Ammon's horn (tissue), 1 donor: ENCODE results near the gene ZNF775.

Experiments
- DNase-seq: peaks from one replicate; pipeline ENCODE4 v3.0.0-alpha.2; 2016; ENCODE audit warnings: low spot score

Gene ZNF775

GRCh38 chr7:150378853-150379440 lies at the start of gene ZNF775:
TSS of gene ZNF775 (plus strand) at chr7:150379330. CDS start at chr7:150388471, 9,141 bp downstream.
- DNase-seq, result peak; percentile 94

- peak; percentile 64 for DNase-seq
Measured at GRCh38 chr7:150329331-150330120, 49.6 kb upstream of the ZNF775 start.

GRCh38 chr7:150330211-150330885 lies 48.8 kb upstream of the ZNF775 start:
- no peak for DNase-seq

GRCh38 chr7:150332852-150333635 lies 46.1 kb upstream of the ZNF775 start:
- no peak for DNase-seq

- DNase-seq, result no peak
Measured at GRCh38 chr7:150333659-150334058, 45.5 kb upstream of the ZNF775 start.

GRCh38 chr7:150334108-150334507 lies 45.0 kb upstream of the ZNF775 start:
- no peak for DNase-seq

- no peak for DNase-seq
Measured at GRCh38 chr7:150335108-150335773, 43.9 kb upstream of the ZNF775 start.

GRCh38 chr7:150335774-150336112 lies 43.4 kb upstream of the ZNF775 start:
- no peak for DNase-seq

GRCh38 chr7:150336746-150337145 lies 42.4 kb upstream of the ZNF775 start:
- no peak for DNase-seq

GRCh38 chr7:150337179-150337578 lies 42.0 kb upstream of the ZNF775 start:
- no peak for DNase-seq

GRCh38 chr7:150337659-150338081 lies 41.5 kb upstream of the ZNF775 start:
- no peak for DNase-seq

- no peak for DNase-seq
Measured at GRCh38 chr7:150338166-150338829, 40.8 kb upstream of the ZNF775 start.

- DNase-seq, result no peak
Measured at GRCh38 chr7:150339409-150339809, 39.7 kb upstream of the ZNF775 start.

GRCh38 chr7:150340024-150340749 lies 38.9 kb upstream of the ZNF775 start:
- no peak for DNase-seq

- DNase-seq, result no peak
Measured at GRCh38 chr7:150340875-150341262, 38.3 kb upstream of the ZNF775 start.

- DNase-seq, result no peak
Measured at GRCh38 chr7:150341263-150342120, 37.6 kb upstream of the ZNF775 start, which contains the start of gene RARRES2. TSS of gene RARRES2 (minus strand) at chr7:150341629. CDS start at chr7:150340609, 1,020 bp downstream.

- DNase-seq, result no peak
Measured at GRCh38 chr7:150342121-150342408, 37.1 kb upstream of the ZNF775 start.

- DNase-seq, result no peak
Measured at GRCh38 chr7:150343225-150343624, 35.9 kb upstream of the ZNF775 start.

- DNase-seq, result no peak
Measured at GRCh38 chr7:150344299-150344698, 34.8 kb upstream of the ZNF775 start.

GRCh38 chr7:150345012-150345411 lies 34.1 kb upstream of the ZNF775 start:
- DNase-seq, result no peak
